Calu3 (cell line): ENCODE data around the gene FZD10. TPM values are rescaled to one million over a fixed set of nuclear protein-coding genes. Genes with fewer than 3 reads are reported as not detected.

Source experiments
- BruUV-seq: library from RNA; stranded (reverse); fragments of 400-500 nt; replicated peaks from 2 replicates; lab custom pipeline; 2021; lab: Mats Ljungman, UMichigan
- CTCF ChIA-PET: fragments of 300-600 bp; sonication (Branson Sonifier 250); formaldehyde crosslinking; loops from one replicate; lab custom pipeline; 2022; ENCODE audit warnings: antibody characterized with exemption; lab: Charles Lee
- DNase-seq: peaks from one replicate; pipeline ENCODE4 v3.0.0; 2022
- H3K27ac Mint-ChIP-seq: one replicate; pipeline ENCODE4 v1.8.0; 2022; ENCODE audit warnings: mixed read lengths; ENCODE audit not compliant: unreplicated experiment
- H3K27me3 Mint-ChIP-seq: one replicate; pipeline ENCODE4 v1.8.0; 2022; ENCODE audit warnings: mixed read lengths; ENCODE audit not compliant: unreplicated experiment
- H3K36me3 Mint-ChIP-seq: one replicate; pipeline ENCODE4 v1.8.0; 2022; ENCODE audit warnings: mild to moderate bottlenecking, moderate library complexity, mixed read lengths; ENCODE audit not compliant: insufficient read depth, unreplicated experiment
- H3K4me1 Mint-ChIP-seq: one replicate; pipeline ENCODE4 v1.8.0; 2022; ENCODE audit warnings: mild to moderate bottlenecking, low read depth, mixed read lengths; ENCODE audit not compliant: unreplicated experiment
- H3K4me3 Mint-ChIP-seq: one replicate; pipeline ENCODE4 v1.8.0; 2022; ENCODE audit warnings: mild to moderate bottlenecking, low read depth, moderate library complexity, mixed read lengths; ENCODE audit not compliant: unreplicated experiment
- H3K9me3 Mint-ChIP-seq: one replicate; pipeline ENCODE4 v1.8.0; 2022; ENCODE audit warnings: low read depth, mixed read lengths; ENCODE audit not compliant: unreplicated experiment
- CTCF ChIP-seq: fragments of 200-600 bp; IDR thresholded peaks from one replicate; pipeline ENCODE4 v1.8.0; 2022; ENCODE audit warnings: antibody characterized with exemption; ENCODE audit not compliant: unreplicated experiment
- intact Hi-C: fragments of 100-400 bp; cut with micrococcal nuclease; formaldehyde crosslinking; loops from one replicate; pipeline ENCODE4 v1.10.0; 2022; ENCODE audit not compliant: unreplicated experiment
- total RNA-seq: library from RNA; stranded (reverse); gene quantifications from 2 replicates; pipeline ENCODE4 v1.2.3, GENCODE V29; 2022

Gene FZD10
- total RNA-seq, 1 experiment from 2014 or later: not detected

GRCh38 chr12:130195776-130196175 is 33.5 kb downstream of the FZD10 start:
- no peaks in the 10 kb centered on the region for H3K27me3 Mint-ChIP-seq
- TF ChIP-seq CTCF: no peak
- CTCF ChIA-PET: no interaction called here
- no TSS peak for BruUV-seq
- H3K9me3 Mint-ChIP-seq: peaks cover 25% of the 10 kb centered on the region
- intact Hi-C loops: no loop called here
- DNase-seq: no peak
- no peaks in the 10 kb centered on the region for H3K4me1 Mint-ChIP-seq
- H3K27ac Mint-ChIP-seq: no peak overlapping the region
- H3K36me3 Mint-ChIP-seq: no peaks in the 10 kb centered on the region
- H3K4me3 Mint-ChIP-seq: no peak overlapping the region

GRCh38 chr12:130196827-130197226 is 34.6 kb downstream of the FZD10 start:
- CTCF ChIA-PET: no interaction called here
- Mint-ChIP-seq H3K9me3 (peaks cover 19% of the 10 kb centered on the region), H3K27me3 (no peaks in the 10 kb centered on the region), H3K27ac (no peak overlapping the region), H3K4me1 (no peaks in the 10 kb centered on the region), H3K4me3 (no peak overlapping the region), H3K36me3 (no peaks in the 10 kb centered on the region)
- TF ChIP-seq CTCF: no peak
- BruUV-seq: no TSS peak
- intact Hi-C loops: no loop called here
- DNase-seq: no peak

GRCh38 chr12:130198026-130198662 is 35.9 kb downstream of the FZD10 start:
- Mint-ChIP-seq H3K4me3 (no peak overlapping the region), H3K27ac (no peak overlapping the region), H3K36me3 (no peaks in the 10 kb centered on the region), H3K9me3 (peaks cover 16% of the 10 kb centered on the region), H3K27me3 (no peaks in the 10 kb centered on the region), H3K4me1 (no peaks in the 10 kb centered on the region)
- no TSS peak for BruUV-seq
- no peak for TF ChIP-seq CTCF
- intact Hi-C loops: no loop called here
- DNase-seq: no peak
- CTCF ChIA-PET: no interaction called here

- H3K36me3 Mint-ChIP-seq: no peaks in the 10 kb centered on the region
- no peak overlapping the region for H3K27ac Mint-ChIP-seq
- H3K9me3 Mint-ChIP-seq: peaks cover 17% of the 10 kb centered on the region
- no TSS peak for BruUV-seq
- no peaks in the 10 kb centered on the region for H3K4me1 Mint-ChIP-seq
- CTCF ChIA-PET: no interaction called here
- no peak for TF ChIP-seq CTCF
- no peak for DNase-seq
- intact Hi-C loops: no loop called here
- H3K27me3 Mint-ChIP-seq: no peaks in the 10 kb centered on the region
- H3K4me3 Mint-ChIP-seq: no peak overlapping the region
Measured at GRCh38 chr12:130198663-130199060, 36.4 kb downstream of the FZD10 start.
